ENCODE data around the gene CDH20.

CDH20 gene

GRCh38 chr18:61542596-61542995 is 209.4 kb downstream of the CDH20 start:
- H3K36me3 ChIP-seq (ENCODE audit: control insufficient read depth in 2 of 2, insufficient read depth in 1 of 2, low read length in 2 of 2): no peaks in the 10 kb centered on the region
- CTCF ChIA-PET: no interaction called here
- H3K4me3 ChIP-seq (ENCODE audit: low read depth, low read length): no peak overlapping the region
- H3K4me1 ChIP-seq (ENCODE audit: control insufficient read depth, insufficient read depth, low read length): 0 out of 2 replicates have a peak, but pooled peaks cover 2% of the 10 kb centered on the region
- H3K9me3 ChIP-seq (ENCODE audit: control insufficient read depth, insufficient read depth, low read depth, low read length): no peaks in the 10 kb centered on the region
- TF ChIP-seq ZNF175 (tag by site-specific recombination; IDR thresholded peaks at IDR 0.05): no peak
- TF ChIP-seq PRDM1 (tag by site-specific recombination; IDR thresholded peaks at IDR 0.05): no peak
- no peak for TF ChIP-seq ZSCAN23 (tag by site-specific recombination; IDR thresholded peaks at IDR 0.05)
- TF ChIP-seq ZBTB11 (tag by site-specific recombination; conservative IDR thresholded peaks at IDR 0.05; ENCODE audit: low read depth): no peak
- TF ChIP-seq ZNF292 (tag by site-specific recombination; IDR thresholded peaks at IDR 0.05; ENCODE audit: borderline replicate concordance, low read depth): no peak
- TF ChIP-seq KLF8 (tag by site-specific recombination; IDR thresholded peaks at IDR 0.05): no peak
- no peak for TF ChIP-seq ZSCAN16 (tag by site-specific recombination; IDR thresholded peaks at IDR 0.05)
- TF ChIP-seq ZSCAN18 (tag by site-specific recombination; IDR thresholded peaks at IDR 0.05): no peak
- POLR2A ChIA-PET: no interaction called here
- H3K27ac ChIP-seq (ENCODE audit: extremely low read depth, low read depth, low read length): no peak overlapping the region

GRCh38 chr18:61543518-61543917 is 210.3 kb downstream of the CDH20 start:
- TF ChIP-seq HOXA7 (CRISPR knock-in tag; IDR thresholded peaks at IDR 0.05; ENCODE audit: borderline replicate concordance) (no peak), ZBTB8A (tag by site-specific recombination; IDR thresholded peaks at IDR 0.05) (no peak), ZNF610 (tag by site-specific recombination; IDR thresholded peaks at IDR 0.05; ENCODE audit: borderline replicate concordance) (no peak), ZNF549 (tag by site-specific recombination; IDR thresholded peaks at IDR 0.05) (no peak), PRDM1 (tag by site-specific recombination; IDR thresholded peaks at IDR 0.05) (no peak), ZNF10 (tag by site-specific recombination; IDR thresholded peaks at IDR 0.05) (no peak), ZNF114 (tag by site-specific recombination; IDR thresholded peaks at IDR 0.05) (no peak), HOXC10 (CRISPR knock-in tag; IDR thresholded peaks at IDR 0.05) (no peak), ZNF157 (tag by site-specific recombination; IDR thresholded peaks at IDR 0.05) (no peak), KLF7 (tag by site-specific recombination; IDR thresholded peaks at IDR 0.05; ENCODE audit: borderline replicate concordance) (no peak), ZBTB49 (tag by site-specific recombination; IDR thresholded peaks at IDR 0.05; ENCODE audit: low read depth) (no peak), ZNF221 (tag by site-specific recombination; IDR thresholded peaks at IDR 0.05; ENCODE audit: borderline replicate concordance) (no peak)
- H3K4me3 ChIP-seq (ENCODE audit: low read depth, low read length): no peak overlapping the region
- H3K27ac ChIP-seq (ENCODE audit: extremely low read depth, low read depth, low read length): no peak overlapping the region
- 0 out of 2 replicates have a peak, but pooled peaks cover 2% of the 10 kb centered on the region for H3K4me1 ChIP-seq (ENCODE audit: control insufficient read depth, insufficient read depth, low read length)
- ChIA-PET POLR2A (no interaction called here), CTCF (no interaction called here)
- no peaks in the 10 kb centered on the region for H3K36me3 ChIP-seq (ENCODE audit: control insufficient read depth in 2 of 2, insufficient read depth in 1 of 2, low read length in 2 of 2)
- H3K9me3 ChIP-seq (ENCODE audit: control insufficient read depth, insufficient read depth, low read depth, low read length): peaks cover 2% of the 10 kb centered on the region; the same call in 1 of the 2 replicates
